Tibial nerve (tissue), 3 donors: ENCODE results near the gene FOXO3B.
"Not testable (repeated sequence)": the region's sequence is repeated elsewhere in the genome, so short reads cannot be mapped to it uniquely, and the experiment has no call there.

Experiments used
- POLR2A ChIP-seq, 2 donors: fragments of 450-650 bp; IDR thresholded peaks; one replicate each; pipeline ENCODE4 v1.6.1; 2017; ENCODE audit warnings: antibody characterized with exemption in 2 of 2, mild to moderate bottlenecking in 2 of 2, moderate library complexity in 2 of 2
- TF ChIP-seq, protein P1 (sequence below), 5 experiments: fragments of 200-600 bp in 3 of 5; fragments of 450-650 bp in 2 of 5; sonication (generic) in 3 of 5; IDR thresholded peaks; one replicate each; pipeline ENCODE4 v1.5.1; 2016 to 2019; ENCODE audit warnings: antibody characterized with exemption in 5 of 5, mild to moderate bottlenecking in 3 of 5, moderate library complexity in 2 of 5

DNA sequence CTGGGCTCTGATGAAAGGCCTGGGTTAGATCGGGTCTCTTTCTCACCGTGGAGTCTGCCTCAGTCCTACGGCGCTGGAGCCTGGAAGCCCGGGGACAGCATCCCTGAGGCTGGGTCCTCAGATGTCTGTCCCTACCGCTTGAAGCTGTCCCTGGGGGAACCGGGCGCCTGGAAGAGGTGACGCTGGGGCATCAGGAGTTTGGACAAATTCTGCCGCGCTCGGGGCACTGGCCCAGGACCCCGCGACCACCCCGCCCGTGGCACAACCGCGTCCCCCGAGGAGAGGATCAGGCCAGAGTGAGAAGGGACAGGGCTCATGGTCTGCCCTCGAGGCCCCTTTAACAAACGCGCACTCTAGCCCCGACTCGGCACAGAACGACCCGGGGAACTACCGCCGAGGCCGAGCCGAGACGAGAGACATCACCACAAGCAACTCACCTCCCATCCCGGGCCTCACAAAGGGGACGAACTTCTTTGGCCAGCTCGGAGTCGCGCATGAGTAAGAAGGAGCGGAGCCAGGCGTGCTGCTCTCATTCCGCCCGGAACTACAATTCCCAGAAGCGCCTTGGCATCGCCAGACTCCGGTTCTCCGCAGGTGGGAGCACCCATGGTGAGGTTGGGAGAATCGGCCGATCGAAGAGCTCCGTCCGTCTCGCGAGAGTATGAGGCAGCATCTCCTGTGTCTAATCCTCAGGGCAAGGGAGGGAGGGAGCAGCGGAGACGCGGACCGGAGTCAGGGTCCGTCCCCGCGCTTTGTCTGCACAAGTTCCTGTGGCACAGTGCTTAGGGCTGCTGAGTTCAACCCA is at the start of gene FOXO3B:
- not testable (repeated sequence) for TF ChIP-seq POLR2A (IDR thresholded peaks at IDR 0.05)
- TF ChIP-seq, protein P1, sequence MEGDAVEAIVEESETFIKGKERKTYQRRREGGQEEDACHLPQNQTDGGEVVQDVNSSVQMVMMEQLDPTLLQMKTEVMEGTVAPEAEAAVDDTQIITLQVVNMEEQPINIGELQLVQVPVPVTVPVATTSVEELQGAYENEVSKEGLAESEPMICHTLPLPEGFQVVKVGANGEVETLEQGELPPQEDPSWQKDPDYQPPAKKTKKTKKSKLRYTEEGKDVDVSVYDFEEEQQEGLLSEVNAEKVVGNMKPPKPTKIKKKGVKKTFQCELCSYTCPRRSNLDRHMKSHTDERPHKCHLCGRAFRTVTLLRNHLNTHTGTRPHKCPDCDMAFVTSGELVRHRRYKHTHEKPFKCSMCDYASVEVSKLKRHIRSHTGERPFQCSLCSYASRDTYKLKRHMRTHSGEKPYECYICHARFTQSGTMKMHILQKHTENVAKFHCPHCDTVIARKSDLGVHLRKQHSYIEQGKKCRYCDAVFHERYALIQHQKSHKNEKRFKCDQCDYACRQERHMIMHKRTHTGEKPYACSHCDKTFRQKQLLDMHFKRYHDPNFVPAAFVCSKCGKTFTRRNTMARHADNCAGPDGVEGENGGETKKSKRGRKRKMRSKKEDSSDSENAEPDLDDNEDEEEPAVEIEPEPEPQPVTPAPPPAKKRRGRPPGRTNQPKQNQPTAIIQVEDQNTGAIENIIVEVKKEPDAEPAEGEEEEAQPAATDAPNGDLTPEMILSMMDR (IDR thresholded peaks at IDR 0.05): not testable (repeated sequence)
